GM21367 (cell line): ENCODE results near the gene DCLK2.

Experiments used
- ATAC-seq: cut with Tn5 transposase; IDR thresholded peaks from one replicate; pipeline ENCODE4 v1.9.1; 2021; ENCODE audit not compliant: unreplicated experiment

The DCLK2 gene

DNA sequence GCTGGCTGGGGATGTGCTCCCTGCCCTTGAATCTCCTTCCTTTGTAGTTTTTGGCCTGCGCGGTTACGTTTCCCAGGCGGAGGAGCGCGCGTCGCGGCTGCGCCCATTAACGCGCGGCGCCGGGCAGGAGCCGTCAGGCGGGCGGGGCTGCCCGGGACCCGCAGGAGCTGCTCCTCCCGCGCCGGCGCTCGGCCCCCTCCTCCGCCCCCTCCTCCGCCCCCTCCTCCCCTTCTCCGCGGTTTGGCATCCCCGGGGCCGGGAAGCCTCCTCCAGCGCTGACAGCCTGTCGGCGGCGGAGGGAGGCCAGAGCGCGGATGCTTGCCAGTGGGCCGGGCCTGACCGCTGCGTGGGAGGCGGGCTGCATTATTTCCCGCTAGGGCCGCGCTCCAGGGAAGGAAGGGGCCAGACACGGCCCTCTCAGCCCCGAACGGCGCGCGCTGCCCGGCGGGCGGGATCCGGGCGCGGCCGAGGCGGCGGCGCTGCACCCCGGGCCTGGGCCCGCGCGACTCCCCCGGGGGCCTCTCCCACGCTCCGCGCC is at the start of gene DCLK2:
Gene DCLK2, plus strand, starts transcription at position 405 of the 538 bp plus-strand sequence. CDS start 583 bp downstream, outside the sequence.
- no peak for ATAC-seq

DNA sequence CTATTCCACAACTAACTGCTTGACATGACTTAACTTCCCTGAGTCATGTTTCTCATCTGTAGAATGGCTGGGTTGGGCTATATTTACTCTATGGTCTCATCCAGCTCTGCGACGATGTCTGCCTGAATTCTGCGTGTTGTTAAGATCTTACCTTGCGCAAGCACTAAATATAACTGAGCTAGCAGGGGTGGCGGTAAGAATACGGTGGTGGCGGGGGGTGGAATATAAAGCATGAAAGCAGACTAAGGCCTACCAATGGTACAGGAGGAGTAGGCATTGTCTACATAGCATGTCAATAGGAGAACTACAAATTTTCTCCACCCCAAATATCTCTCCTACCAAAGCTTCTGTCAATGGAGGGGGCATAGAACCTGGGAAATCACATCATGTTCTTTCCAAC is 45.7 kb upstream of the DCLK2 start:
- ATAC-seq, result no peak

DNA sequence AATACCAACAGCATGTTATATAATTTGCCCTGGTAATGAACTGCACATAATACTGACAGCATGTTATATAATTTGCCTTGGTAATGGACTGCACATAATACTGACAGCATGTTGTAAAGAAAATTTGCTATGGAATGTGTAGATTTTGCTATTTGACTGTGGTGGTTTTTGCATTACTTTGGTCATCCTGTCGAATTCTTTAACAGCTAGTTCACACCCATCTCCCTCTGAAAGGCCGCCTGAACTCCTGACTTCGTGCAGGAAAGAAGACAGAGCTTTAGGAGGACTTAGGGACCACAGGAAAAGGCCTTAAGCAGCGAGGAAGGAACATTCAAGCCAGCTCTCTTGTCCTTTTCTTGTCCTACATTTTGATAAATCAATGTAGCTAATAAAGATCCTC is 45.2 kb upstream of the DCLK2 start:
- no peak for ATAC-seq

DNA sequence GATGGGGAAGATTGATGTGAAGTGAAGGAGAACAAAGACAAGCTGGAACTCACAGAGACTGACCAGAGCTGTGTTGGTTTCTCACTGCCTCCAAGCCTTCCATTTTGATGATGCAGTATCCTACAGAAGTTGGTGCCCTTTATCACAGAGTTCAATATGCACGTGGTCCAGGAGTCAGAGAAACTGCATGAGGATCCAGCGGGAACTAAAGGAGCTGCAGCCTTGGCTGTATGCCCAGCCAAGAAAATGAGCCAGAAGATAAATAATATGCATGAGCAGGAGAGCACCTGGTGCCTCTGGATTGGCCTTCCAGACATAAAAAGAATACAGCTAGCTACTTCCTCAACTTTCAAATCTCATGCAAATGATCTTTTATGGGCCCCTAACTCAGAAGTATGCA is 44.3 kb upstream of the DCLK2 start:
- ATAC-seq, result no peak

DNA sequence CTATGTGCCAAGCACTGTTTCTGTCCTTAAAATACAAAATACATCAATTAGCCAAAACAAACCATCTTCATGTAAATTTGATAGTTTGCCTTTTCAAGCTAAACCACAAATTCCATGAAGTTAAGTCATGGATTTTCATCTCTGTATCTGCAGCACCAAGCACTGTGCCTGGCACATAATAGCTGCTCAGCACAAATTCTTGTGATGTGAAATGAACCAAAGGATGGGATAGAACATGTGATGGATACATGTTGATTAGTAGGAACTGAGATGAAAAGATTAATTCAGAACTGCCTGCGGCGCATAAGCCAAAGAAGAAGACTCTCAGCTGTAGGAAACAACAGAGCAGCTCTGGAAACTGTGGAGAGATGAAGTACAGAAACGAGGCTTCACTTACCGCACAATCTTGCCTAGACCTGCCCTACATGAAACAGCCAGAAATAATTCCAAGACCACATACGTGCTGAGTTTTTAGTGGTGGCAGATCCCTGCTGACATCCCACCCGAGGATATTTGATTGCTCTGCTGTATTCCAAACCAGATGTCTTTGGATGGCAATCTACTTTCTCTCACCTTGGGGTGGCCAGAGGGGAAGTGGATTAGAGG is 40.9 kb upstream of the DCLK2 start:
- no peak for ATAC-seq

DNA sequence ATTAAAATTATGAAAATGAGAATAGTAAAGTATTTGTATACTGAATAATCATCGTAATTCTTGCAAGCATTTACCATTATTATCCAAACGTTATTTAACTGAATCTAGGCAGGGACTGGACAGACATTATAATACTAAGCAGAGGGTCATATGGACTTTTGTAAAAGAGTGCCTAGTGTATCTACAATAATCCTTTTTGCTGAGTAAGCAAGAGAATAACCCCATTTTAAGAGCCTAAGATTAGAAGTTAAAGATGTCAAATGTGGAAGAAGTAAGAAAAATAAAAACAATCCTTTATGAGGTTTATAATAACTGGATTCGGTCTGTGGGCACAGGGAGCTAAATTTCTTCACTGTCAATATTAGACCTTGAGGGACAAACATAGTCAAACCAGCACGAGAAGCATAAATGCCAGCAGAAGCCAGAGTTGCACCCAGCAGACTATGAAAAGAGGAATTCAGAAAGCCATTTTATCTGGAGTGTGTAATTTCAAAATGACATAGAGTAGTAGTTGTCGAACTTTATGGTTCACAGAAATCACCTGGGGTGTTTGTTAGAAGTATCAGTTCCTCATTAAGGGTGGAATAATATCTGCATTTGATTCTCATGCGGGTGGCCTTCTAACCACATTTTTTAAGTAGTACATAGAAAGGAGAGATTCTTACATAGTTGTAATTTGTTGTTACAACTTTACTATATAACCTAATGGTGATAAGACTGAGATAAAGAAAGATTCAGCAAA is 39.7 kb upstream of the DCLK2 start:
- ATAC-seq, result peak; percentile 97

DNA sequence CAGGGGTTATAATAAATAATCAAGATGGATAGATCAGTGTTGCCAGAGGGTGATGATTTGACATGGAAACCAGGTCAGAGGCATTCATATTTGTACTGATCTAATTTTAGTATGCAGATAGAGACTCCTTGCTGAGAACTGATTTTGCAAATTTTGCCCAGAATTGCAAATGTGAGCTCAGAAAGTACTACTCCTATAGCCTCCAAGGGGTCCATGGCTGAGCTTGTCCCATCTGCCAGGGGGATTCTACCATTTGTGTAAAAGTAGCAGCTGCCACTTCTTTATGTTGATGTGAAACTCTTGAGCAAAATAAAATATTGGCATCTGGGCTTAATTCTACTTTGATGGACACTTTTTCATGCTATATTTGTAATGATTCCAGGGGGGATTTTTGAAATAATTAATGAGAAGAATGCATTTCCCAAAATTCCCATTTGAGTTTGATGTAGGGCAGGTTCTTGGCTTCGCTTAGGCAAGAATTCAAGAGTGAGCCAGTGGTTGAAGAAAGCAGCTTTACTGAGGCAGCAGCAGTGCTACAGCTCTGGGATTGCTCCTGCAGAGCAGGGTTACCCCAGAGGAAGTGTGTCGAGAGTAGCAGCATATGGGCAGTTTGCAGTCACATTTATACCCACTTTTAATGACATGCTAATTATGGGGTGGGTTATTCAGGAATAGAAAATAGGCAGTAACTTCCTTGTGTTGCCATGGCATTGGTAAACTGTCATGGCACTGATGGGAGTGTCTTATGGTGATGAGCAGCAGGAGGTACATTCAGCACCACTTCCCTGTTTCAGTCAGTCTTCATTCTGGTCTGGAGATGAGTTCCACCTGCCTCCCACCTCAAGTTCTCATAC is 38.7 kb upstream of the DCLK2 start:
- ATAC-seq, result no peak

DNA sequence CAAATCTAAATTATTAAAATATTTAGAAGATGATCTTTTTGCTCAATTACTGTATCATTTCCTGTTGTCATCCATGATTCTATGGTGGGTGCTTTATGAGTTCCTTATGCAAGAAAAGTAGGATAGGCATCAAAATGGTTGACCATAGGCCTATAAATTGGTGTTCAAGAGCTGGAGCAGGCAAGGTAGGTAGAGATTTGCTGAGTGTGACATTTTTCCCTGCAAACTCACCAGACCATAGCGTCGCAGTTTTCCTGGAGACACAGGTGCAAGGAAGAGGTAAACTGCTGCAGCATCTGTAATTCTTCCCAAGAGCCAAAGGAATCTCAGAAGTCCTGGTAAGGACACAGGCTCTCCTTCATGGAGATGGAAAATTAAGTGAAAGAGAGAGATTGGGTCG is 33.7 kb upstream of the DCLK2 start:
- no peak for ATAC-seq

DNA sequence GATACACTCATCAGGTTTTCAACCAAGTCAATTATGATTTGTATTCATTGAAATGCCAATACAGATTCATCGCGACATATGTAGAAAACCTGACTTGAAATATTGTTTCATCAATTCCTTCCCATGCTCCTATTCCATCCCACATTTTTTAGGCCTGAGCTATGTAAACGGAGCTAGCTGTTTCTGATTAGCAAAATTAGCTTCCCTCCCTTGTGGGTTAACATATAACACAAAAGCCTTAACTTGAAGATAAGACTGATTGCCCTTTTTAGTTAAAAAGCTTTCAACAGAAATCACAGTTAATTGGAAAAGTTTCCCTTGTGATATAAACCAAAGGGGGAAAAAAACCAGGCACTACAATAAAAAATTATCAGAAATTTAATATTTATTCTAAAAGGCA is 32.8 kb upstream of the DCLK2 start:
- no peak for ATAC-seq

DNA sequence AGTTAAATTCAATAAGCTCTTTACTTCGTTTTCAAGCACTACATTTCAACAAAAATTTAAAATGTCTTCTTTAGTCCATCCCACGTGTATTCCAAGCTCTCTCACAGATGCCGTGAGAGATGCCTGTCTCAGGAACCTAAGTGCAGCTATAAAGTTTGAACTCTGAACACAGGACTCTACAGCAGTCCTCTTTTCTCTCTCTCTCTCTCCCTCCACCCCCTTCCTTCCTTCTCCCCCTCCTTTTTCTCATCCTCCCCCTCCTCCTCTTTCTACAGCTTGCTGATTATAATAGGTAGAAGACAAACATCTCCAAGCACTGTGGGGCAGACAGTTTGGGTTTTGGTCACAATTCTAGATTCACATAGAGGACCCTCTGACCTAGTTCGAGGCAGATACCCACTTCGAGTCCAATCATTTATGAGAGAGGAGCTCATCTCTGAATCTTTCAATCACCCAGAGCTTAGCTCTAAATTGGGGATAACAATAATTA is 31.5 kb upstream of the DCLK2 start:
- no peak for ATAC-seq

DNA sequence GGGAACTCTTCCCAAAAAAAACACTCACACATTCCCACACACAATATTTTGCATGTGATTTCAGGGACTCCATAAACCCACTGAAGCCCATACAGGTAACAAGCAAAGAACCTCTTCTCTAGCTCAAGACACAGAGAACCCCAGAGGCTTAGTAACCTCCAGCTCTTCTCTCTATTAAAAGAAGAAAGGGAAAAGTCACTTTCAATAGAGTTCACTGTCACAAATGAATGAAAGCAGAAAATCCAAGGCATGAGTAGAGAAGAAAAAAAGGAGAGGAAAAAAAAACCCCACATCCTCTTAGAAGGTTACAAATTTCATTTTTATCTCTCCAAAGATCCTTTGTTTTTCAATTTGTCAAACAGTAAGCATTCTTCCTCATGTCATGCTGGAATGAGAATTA is 30.7 kb upstream of the DCLK2 start:
- ATAC-seq, result no peak

DNA sequence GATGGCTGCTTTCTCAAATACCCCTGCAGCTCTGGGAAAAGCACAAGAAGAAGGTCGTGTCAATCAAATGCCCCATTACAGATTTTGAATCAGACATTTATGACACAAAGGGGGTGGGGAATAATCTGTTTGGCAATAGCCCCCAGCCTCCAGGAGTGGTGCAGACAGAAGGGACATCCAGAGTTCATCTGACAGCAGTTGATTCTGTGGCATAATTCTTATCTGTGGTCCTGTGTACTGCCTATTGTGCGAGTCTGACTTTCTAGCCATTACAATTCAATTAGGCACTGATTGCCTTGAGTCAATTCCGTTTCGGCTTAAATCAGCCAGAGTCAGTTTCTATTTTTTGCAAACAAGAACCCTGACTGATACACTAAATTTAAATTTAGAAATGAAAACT is 28.6 kb upstream of the DCLK2 start:
- no peak for ATAC-seq

DNA sequence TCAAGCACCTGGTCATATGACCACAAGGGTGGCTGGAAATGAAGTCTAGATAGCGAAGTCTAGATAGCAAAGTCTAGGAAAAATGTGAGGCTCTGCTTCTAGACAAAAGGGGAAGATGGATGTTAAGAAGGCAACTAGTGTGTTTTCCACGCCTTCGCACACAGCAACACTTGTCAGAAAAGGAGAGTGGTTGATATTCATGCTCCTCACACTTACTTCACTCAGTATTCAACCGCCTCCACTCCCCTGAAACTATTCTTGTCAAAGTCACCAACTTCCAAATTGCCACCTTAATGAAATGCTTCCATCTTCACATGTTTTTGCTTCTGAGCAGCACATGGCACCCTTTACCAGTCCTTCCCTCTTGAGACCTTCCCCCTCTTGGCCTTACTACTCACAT is 27.7 kb upstream of the DCLK2 start:
- no peak for ATAC-seq

DNA sequence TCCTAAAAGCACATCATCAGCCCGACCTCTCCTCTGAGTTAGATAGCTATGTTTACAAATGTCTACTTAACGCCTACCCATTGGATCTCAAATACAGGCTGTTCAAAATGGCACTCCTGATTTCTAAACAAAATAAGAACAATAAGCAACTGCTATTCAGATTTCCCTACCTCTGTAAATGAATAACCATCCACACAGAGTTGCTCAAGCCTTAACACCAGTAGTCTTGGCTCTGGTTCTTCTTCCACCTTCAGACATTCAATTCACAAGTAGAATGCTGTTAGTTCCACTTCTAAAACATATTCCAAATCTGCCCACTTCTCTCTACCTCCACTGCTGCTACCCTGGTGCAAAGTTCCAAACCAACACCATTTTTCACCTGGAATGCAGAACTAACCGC is 27.1 kb upstream of the DCLK2 start:
- ATAC-seq, result no peak

DNA sequence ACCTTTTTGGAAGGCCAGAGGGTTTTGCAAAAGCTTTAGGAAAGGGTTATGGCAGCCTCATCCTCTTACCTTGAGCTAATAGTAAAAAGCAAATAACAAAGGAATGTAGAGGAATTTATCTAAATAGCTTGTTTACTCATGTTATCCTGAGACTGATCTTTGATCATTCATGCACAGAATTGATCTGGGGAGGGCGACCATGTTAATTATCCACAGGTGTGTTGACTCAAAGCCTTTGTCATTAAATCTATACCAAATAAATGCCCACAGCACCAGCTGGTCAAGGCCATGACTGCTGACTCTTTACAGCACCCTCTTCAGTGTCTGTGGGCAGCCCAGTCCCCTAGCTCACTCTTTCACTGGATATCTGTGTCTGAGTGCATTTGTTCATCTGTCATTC is 22.8 kb upstream of the DCLK2 start:
- ATAC-seq, result no peak

DNA sequence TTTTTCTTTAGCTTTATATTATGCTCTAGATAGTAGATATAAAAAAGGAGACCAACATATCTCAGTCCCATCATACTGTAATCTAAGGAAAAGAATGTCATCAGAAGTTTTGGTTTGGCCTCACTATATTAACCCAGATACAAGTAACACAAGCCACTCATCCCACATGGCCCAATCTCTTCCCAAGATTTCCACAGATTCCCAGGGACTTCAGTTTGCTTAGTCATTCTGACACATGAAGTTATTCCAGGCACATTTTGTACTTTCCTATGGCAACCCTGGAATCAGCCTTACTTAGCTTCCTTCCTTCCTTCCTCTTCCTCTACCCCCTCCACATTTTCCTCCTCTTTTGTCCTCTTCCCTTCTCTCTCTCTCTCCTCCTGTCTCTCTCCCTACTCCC is 21.7 kb upstream of the DCLK2 start:
- ATAC-seq, result no peak

DNA sequence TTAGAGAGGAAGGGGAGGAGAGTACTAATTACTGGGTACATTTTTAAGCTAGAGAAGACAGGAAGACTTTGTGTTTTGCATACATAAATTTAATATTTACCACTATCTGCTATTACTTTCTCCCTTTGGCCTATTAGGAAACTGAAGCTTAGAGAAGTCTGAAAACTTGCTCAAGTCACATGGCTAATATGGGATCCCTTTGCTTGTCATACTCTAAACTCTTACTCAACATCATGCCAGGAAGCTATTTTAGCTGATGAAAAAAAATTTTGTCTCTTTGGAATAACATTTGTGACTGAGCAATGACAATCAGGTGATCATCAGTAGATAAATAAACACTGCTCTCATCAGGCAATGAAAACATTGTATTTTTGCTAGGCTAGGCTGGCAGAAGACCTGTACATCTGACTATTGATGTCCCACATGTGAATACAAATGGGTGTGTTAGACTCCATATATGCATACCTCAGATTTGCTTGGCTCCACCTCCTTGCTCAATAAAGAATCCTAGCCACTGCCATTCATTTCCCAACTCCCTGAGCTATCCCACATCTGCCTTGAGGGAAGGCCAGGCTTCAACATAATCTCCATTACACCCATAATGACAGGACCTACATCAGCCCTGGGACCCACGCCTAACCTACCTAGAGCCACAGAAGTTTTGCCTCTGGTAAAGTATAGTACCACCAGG is 17.0 kb upstream of the DCLK2 start:
- no peak for ATAC-seq

DNA sequence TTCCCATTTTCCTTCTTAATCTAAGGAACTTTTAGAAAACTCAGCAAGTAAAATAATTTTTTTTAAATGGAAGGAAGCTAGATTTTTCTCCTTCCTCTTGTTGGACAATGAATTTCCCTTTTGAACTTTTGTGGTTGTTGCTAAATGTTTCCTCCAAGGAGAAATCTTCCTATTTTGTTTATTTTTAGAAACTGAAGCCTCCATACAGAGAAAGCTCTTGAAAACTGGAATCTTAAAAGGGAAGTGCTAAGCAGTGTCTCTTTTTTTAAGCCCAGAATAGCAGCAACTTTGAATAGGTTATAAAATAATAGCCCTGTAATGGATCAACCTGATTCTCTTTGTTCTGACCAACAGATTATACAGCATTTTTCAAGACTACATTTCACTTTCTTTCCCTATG is 15.1 kb upstream of the DCLK2 start:
- no peak for ATAC-seq

DNA sequence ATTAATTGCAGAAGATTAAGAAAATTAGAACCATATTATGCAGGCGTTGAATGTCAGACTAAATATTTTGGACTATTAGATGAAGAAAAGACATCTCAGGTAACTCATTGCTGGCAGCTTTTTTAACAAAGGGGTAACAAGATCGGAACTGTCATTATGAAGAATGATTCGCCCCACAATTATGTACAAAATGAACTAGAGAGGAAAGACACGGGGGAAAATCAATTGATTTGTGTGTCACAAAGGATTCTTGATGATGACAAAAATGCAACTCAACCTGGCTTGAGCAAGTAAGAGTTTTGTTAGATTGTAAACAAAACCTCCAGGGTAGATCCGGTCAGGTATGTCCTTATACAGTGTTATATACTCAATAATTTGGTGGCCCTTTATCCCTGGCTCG is 12.5 kb upstream of the DCLK2 start:
- ATAC-seq, result no peak

DNA sequence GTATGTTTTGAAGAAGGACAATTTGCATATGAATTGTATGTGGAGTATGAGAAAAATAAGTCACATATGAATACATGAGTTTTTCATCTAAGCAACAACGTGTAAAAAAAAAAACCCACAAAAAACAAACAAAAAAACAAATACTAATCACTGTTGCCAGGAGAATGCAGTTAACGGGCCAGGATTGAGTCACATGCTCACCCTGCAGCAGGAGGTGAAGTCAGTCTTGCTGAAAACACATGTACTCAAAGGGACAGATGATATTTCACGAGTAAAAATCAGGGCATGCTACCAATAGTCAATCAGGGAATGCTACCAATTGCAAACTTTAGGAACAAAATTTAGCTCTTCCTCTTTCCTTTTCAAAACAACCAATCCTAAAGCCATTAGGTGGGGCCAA is 10.4 kb upstream of the DCLK2 start:
- no peak for ATAC-seq
